HG02970 (cell line): ENCODE measurements around the gene KRTAP4-16.
"Not testable (repeated sequence)": the region's sequence is repeated elsewhere in the genome, so short reads cannot be mapped to it uniquely, and the experiment has no call there.

Experiments used
- ATAC-seq: cut with Tn5 transposase; IDR thresholded peaks from one replicate; pipeline ENCODE4 v1.9.1; 2021; ENCODE audit warnings: mild to moderate bottlenecking, moderate library complexity, moderate number of reproducible peaks; ENCODE audit not compliant: unreplicated experiment, low FRiP score

KRTAP4-16 gene

GRCh38 chr17:41082626-41083025 is 19.4 kb downstream of the KRTAP4-16 start:
- no peak for ATAC-seq

GRCh38 chr17:41076788-41077187 is 25.2 kb downstream of the KRTAP4-16 start:
- ATAC-seq, result no peak

- no peak for ATAC-seq
Observed at GRCh38 chr17:41073676-41074075, 28.3 kb downstream of the KRTAP4-16 start.

DNA sequence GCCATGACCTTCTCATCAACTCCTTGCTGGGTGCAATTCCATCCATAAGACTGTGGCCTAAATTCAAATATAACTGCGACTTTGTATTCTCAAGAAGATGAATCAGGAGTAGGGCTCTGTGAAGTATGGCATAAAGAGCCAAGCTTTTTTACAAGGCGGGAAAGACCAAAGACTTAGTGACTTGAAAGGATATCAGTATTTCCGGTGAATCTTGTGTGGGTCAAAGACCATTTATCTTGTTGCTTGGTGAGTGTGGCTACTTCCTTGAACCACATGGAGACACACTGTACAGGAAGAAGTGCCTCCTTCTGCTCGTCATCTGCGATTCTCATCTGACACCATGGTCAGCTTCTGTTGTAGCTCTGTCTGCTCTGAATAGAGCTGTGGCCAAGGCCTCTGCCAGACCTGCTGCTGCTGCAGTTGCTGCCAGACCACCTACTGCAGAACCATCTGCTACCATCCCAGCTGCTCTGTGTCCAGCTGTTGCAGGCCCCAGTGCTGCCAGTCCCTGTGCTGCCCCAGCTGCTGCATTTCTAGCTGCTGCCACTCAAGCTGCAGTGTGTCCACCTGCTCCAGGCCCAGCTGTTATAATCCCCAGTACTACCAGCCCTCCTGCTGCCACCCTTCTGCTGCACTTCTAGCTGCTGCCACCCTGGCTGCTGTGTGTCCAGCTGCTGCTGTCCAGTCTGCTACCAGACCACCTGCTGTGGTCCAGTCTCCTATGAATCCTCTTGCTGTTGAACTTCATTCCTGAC is 30.2 kb downstream of the KRTAP4-16 start:
- ATAC-seq, result no peak

DNA sequence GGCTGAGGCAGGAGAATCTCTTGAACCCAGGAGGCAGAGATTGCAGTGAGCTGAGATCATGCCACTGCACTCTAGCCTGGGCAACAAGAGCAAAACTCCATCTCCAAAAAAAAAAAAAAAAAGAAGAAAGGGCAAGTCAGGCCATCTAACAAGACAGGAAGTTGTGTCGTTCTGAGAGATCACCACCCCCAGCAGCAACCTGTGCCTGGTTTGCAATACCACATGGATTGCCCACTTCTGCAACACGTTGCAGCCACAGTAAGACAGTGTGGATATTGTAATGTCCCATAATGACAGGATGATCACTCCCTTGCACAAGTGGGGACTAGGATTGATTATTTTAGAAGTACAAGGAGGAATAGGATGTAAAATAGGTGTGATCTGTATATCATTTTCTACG is 33.0 kb downstream of the KRTAP4-16 start:
- no peak for ATAC-seq

DNA sequence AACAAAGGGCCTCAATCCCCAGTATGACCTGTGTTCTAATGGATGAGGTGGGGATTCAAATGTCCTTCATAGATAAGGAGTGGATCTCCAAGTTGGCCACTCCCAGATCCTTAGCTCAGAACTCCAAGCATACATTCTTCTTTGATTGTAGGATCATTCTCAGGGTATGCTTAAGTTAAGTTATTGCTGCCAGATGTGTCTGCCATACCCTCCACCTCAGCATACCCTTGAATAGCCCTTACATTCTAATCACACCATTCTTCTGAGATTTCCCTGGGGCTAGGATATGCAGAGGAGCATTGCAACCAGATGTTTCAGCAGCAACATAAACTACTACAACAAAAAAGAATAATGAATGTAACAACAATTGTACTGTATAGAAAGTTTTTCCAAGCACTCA is 34.7 kb downstream of the KRTAP4-16 start:
- no peak for ATAC-seq

- no peak for ATAC-seq
Observed at GRCh38 chr17:41065829-41066624, 36.0 kb downstream of the KRTAP4-16 start, which contains the start of gene KRTAP2-4. Gene KRTAP2-4 (minus strand): TSS chr17:41065879. CDS start chr17:41065845, 34 bp downstream.

- not testable (repeated sequence) for ATAC-seq
Observed at GRCh38 chr17:41065016-41065689, 36.9 kb downstream of the KRTAP4-16 start.

DNA sequence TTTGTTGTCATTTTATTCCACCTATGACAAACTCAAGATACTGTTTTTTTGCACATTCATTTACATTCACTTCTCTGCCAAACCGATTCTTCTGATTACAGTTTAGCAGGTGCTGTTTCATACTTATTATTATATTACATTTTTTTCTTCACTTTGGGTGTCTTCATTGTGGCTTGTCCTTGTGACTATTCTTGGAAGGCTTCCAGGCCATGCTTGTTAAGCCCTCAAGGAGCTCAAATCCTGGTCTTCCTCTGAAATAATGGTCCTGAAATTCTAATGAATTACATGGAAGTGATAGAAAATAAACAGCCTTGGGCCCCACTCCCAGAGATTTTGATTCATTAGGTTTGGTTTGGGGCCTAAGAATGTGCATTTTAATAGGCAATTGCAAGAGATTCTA is 37.7 kb downstream of the KRTAP4-16 start:
- no peak for ATAC-seq

- ATAC-seq, result no peak
Observed at GRCh38 chr17:41063449-41063848, 38.6 kb downstream of the KRTAP4-16 start.

DNA sequence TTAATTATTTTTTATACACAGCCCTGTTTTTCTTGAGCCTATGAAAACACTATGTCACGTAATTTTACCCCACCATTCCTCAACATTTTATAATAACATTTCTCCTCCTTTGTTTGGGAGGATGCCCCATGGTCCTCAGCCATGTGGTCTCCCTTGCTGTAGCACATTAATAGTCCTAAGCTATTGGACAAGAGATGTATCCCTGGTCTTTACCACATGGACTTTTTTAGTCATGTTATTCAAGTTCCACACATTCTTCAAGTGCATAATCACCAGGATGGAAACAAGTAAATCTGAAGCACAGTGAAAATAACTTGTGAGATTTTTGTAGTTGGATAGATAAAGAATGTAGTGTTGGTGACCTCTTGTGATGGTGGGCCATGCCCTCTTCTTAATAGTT is 40.0 kb downstream of the KRTAP4-16 start:
- no peak for ATAC-seq

GRCh38 chr17:41060052-41060604 is 41.9 kb downstream of the KRTAP4-16 start, which contains the start of gene KRTAP2-3:
Gene KRTAP2-3 (minus strand): TSS chr17:41060114. CDS start chr17:41060050, 64 bp downstream.
- no peak for ATAC-seq

DNA sequence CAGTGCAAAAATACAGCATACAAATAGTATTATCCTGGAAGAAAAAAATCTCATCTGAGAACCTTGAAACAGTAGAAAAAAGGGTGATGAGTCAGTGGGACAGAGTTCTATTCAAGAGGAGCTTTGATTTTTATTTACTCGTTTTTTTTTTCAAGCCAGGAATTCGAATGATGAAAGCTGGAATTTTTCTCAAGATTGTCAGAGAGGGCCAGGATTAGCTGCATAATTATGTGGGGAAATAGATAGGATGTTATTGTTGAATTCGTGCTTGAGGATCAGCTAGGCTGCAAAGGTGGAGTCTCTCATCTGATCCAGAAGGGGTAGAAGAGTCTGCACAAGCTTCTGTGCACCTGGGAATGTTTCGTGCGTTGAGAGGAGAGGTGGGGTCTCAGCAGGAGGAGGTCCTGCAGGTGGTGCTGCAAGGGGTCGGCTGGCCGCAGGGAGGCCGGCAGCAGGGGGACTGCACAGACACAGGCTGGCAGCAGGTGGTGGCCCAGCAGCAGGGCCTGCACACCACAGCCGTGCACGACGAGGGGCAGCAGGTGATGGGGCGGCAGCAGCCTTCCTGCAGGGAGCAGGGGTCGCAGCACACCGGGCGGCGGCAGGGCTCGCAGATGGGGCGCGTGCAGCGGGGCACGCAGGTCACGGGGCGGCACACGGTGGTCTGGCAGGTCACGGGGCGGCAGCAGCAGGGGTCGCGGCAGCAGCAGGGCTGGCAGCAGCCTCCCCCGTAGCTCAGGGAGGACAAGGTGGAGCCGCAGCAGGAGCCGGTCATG is 42.5 kb downstream of the KRTAP4-16 start:
- ATAC-seq, result not testable (repeated sequence)

GRCh38 chr17:41058741-41059140 is 43.3 kb downstream of the KRTAP4-16 start:
- no peak for ATAC-seq

DNA sequence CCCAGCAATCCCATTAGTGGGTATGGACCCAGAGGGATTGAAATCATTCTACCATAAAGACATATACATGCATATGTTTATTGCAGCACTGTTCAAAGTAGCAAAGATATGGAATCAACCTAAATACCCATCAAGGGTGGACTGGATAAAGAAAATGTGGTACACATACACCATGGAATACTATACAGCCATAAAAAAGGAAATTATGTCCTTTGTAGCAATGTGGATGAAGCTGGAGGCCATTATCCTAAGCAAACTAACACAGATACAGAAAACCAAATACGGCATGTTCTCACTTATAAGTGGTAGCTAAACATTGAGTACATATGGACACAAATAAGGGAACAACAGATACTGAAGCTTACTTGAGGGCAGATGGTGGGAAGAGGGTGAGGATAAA is 44.5 kb downstream of the KRTAP4-16 start:
- no peak for ATAC-seq

- not testable (repeated sequence) for ATAC-seq
Observed at GRCh38 chr17:41055130-41055529, 46.9 kb downstream of the KRTAP4-16 start, which contains the start of gene KRTAP2-2. Gene KRTAP2-2 (minus strand): TSS chr17:41055230. CDS start chr17:41055211, 19 bp downstream.

- not testable (repeated sequence) for ATAC-seq
Observed at GRCh38 chr17:41054556-41054955, 47.5 kb downstream of the KRTAP4-16 start.

GRCh38 chr17:41054025-41054424 is 48.0 kb downstream of the KRTAP4-16 start:
- ATAC-seq, result no peak

- ATAC-seq, result no peak
Observed at GRCh38 chr17:41052566-41052965, 49.4 kb downstream of the KRTAP4-16 start.
